GM20000 (cell line): ENCODE results near the gene TIMM21.

Source experiments
- DNase-seq: peaks from one replicate; pipeline ENCODE4 v3.0.0; 2012; ENCODE audit warnings: low spot score
- CTCF ChIP-seq: IDR thresholded peaks from 2 replicates; pipeline ENCODE4 v1.5.1; 2012; ENCODE audit warnings: mild to moderate bottlenecking, control low read depth; ENCODE audit errors: extremely low read depth, missing control alignments

Gene TIMM21

GRCh38 chr18:74148543-74149070 lies 284 bp downstream of the TIMM21 start:
- TF ChIP-seq CTCF = no peak
- no peak for DNase-seq

- DNase-seq = no peak
- no peak for TF ChIP-seq CTCF
These were observed 1.6 kb downstream of the TIMM21 start for GRCh38 chr18:74149878-74150277.

GRCh38 chr18:74152270-74152669 lies 3.9 kb downstream of the TIMM21 start:
- TF ChIP-seq CTCF = no peak
- DNase-seq = no peak

- no peak for TF ChIP-seq CTCF
- DNase-seq = no peak
These were observed 4.5 kb downstream of the TIMM21 start for GRCh38 chr18:74152857-74153256.

- TF ChIP-seq CTCF = no peak
- DNase-seq = no peak
These were observed 5.1 kb downstream of the TIMM21 start for GRCh38 chr18:74153377-74153776.

GRCh38 chr18:74153793-74154192 lies 5.5 kb downstream of the TIMM21 start:
- no peak for DNase-seq
- TF ChIP-seq CTCF = no peak

GRCh38 chr18:74154716-74155115 lies 6.4 kb downstream of the TIMM21 start:
- no peak for DNase-seq
- TF ChIP-seq CTCF = no peak
